Measurements from ENCODE around the gene FBXO42. TPM values are rescaled to one million over a fixed set of nuclear protein-coding genes. Genes with fewer than 3 reads are reported as not detected.

Gene FBXO42
- total RNA-seq, 1 donor from 2014 or later = 19.0 TPM

DNA sequence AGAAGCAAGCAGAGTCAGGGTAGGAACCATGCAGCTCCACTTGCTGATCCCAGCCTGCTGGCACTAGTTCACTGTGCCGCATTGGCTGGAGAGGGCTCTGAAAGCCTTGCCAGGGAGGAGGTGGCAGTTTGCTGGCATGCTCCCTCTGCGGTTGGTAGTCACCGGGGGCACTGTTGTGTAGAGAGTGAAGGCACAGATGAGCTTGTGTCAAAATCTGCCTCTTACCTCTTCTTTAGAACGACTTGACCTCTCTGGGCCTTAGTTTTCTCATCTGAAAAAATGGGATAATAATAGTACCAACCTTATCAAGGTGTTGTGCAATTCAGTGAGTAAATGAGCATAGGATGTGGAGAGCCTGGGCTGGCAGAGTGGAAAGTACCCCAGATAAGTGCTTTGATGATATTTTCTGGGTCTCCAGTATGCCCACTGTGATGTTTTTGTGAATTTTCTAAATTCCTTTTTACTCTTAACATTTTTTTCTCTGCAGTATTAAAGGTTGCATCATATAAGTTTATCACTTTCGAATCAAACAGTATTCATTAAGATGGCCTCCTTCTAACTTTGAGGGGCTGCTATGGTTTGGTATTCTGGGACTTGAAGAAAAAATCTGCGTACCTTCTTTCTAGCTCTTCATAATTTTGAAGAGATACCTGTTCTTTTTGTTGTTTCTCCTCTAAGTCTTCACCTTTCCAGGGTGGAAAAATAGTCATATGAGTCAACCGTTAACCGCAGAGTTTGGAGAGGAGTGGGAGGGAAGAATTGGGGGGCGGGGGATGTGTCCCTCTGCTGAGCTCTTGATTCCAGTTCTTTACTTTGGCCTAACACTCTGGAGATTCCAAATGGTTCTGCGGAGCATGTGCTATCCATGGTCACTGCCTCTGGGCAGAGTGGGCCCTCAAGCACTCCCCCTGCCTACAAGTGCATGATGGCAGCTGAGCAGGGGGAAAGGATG is 41.6 kb upstream of the FBXO42 start:
- POLR2A ChIA-PET = interaction anchor here (0.8 to 0.9 kb wide), 2 partner anchors 13 to 26 kb away, joined by 3 to 5 read pairs; no protein-coding TSS in a partner anchor

GRCh38 chr1:16392740-16393569 is 40.7 kb upstream of the FBXO42 start:
- Mint-ChIP-seq H3K27me3 (no peaks in the 10 kb centered on the region), H3K4me1 (peaks cover 48% of the 10 kb centered on the region), H3K27ac (no peak overlapping the region), H3K36me3 (ENCODE audit: low read depth) (peaks cover 67% of the 10 kb centered on the region), H3K9me3 (no peaks in the 10 kb centered on the region), H3K4me3 (no peak overlapping the region)
- ATAC-seq (ENCODE audit: low read depth) (no peak), DNase-seq (no peak)
- ChIA-PET POLR2A (no interaction called here), CTCF (interaction anchor here (0.7 kb wide), 1 partner anchor 58 kb away, joined by 3 read pairs; no protein-coding TSS in a partner anchor)
- intact Hi-C loops (cut with micrococcal nuclease) = no loop called here
- no peak for TF ChIP-seq CTCF (IDR thresholded peaks at IDR 0.05)

More for the DNA sequence above, 41.6 kb upstream of the FBXO42 start:
- Mint-ChIP-seq H3K9me3 (no peaks in the 10 kb centered on the region), H3K27ac (no peak overlapping the region), H3K4me3 (no peak overlapping the region), H3K27me3 (no peaks in the 10 kb centered on the region), H3K4me1 (peaks cover 39% of the 10 kb centered on the region), H3K36me3 (ENCODE audit: low read depth) (peaks cover 74% of the 10 kb centered on the region)
- TF ChIP-seq CTCF (IDR thresholded peaks at IDR 0.05) = no peak
- intact Hi-C loops (cut with micrococcal nuclease) = no loop called here
- CTCF ChIA-PET = no interaction called here
- DNase-seq (no peak), ATAC-seq (ENCODE audit: low read depth) (no peak)

DNA sequence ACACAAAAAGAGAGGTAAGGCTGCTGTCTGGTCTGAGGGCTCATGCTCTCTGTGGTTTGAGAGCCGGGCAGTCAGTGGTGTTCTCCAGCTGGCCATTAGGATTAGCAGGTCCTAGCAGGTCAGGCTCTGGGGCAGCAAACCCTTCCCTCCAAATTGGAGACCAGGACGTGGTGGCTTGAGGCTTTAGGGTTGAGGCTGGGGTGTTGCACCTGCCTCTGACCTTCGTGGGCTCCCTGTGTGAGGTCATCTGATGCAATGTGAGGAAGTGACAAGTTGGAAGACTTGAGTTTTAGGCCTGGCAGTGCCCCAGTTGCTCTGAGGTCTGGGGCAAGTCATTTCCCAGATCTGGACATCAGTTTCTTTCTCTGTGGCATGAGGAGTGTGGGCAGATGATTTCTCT is 39.1 kb upstream of the FBXO42 start:
- Mint-ChIP-seq H3K4me1 (peaks cover 62% of the 10 kb centered on the region), H3K4me3 (no peak overlapping the region), H3K27me3 (no peaks in the 10 kb centered on the region), H3K36me3 (ENCODE audit: low read depth) (peaks cover 56% of the 10 kb centered on the region), H3K27ac (no peak overlapping the region), H3K9me3 (no peaks in the 10 kb centered on the region)
- TF ChIP-seq CTCF (IDR thresholded peaks at IDR 0.05) = no peak
- intact Hi-C loops (cut with micrococcal nuclease) = no loop called here
- no peak for DNase-seq
- ChIA-PET POLR2A (interaction anchor here (0.5 kb wide), 1 partner anchor 15 kb away, joined by 6 read pairs; no protein-coding TSS in a partner anchor), CTCF (no interaction called here)
- ATAC-seq (ENCODE audit: low read depth) = no peak

- Mint-ChIP-seq H3K27me3 (no peaks in the 10 kb centered on the region), H3K27ac (peak overlapping the region; percentile 92), H3K36me3 (ENCODE audit: low read depth) (peaks cover 42% of the 10 kb centered on the region), H3K4me1 (peaks cover 84% of the 10 kb centered on the region), H3K9me3 (no peaks in the 10 kb centered on the region), H3K4me3 (peak overlapping the region; percentile 73)
- POLR2A ChIA-PET = interaction anchor here (0.6 to 4.8 kb wide), 8 partner anchors 13 to 550 kb away, joined by 3 to 49 read pairs (median 4); partner anchors contain the start of genes NECAP2 and SZRD1
- CTCF ChIA-PET = interaction anchor here (0.7 to 2.3 kb wide), 5 partner anchors 20 to 1067 kb away, joined by 3 to 8 read pairs (median 3); partner anchors contain the start of gene NECAP2
- ATAC-seq (ENCODE audit: low read depth) (peak; percentile 62), DNase-seq (no peak)
- no peak for TF ChIP-seq CTCF (IDR thresholded peaks at IDR 0.05)
- intact Hi-C loops (cut with micrococcal nuclease) = loop anchor here (1.0 to 5.0 kb wide), 4 partner anchors 10 to 55 kb away; partner anchors contain the start of genes NECAP2 and SZRD1
Observed at GRCh38 chr1:16387201-16388188, 35.2 kb upstream of the FBXO42 start.

Measured in activated B cell treated with CpG ODN at 0.5 μM for 24 hours (primary cell).